ENCODE data around the gene ZNF605. TPM values are rescaled to one million over a fixed set of nuclear protein-coding genes. Genes with fewer than 3 reads are reported as not detected.

The ZNF605 gene
- total and polyA plus RNA-seq, 2 of the 4 experiments (the other 2 are of a cell fraction): 3.6 to 9.9 TPM

GRCh38 chr12:132940071-132940719 is 15.9 kb downstream of the ZNF605 start:
- ChIA-PET CTCF (no interaction called here), POLR2A (ENCODE audit: unreplicated experiment) (no interaction called here)
- no peak overlapping the region for H3K9ac ChIP-seq (ENCODE audit: low read depth, low read length)
- H3K18ac ChIP-seq (ENCODE audit: low read depth, low read length): no peak overlapping the region
- no peaks in the 10 kb centered on the region for H3K4me1 ChIP-seq (ENCODE audit: control insufficient read depth, insufficient read depth, low read length)
- H4K8ac ChIP-seq (ENCODE audit: low read depth in 2 of 2, low read length in 2 of 2): no peak overlapping the region
- H3K27me3 ChIP-seq (ENCODE audit: control insufficient read depth, insufficient read depth, low read length): no peaks in the 10 kb centered on the region
- no peak for TF ChIP-seq ELK1 (IDR thresholded peaks at IDR 0.05; ENCODE audit: borderline replicate concordance, low read depth, low read length)
- no peak for TF ChIP-seq RCOR1 (IDR thresholded peaks at IDR 0.05; ENCODE audit: insufficient replicate concordance, low read length)
- TF ChIP-seq CHD1 (IDR thresholded peaks at IDR 0.05; ENCODE audit: low read depth, low read length): no peak
- TF ChIP-seq RFX5 (IDR thresholded peaks at IDR 0.05; ENCODE audit: low read depth, low read length): no peak
- no peak for TF ChIP-seq RAD21 (IDR thresholded peaks at IDR 0.05; ENCODE audit: low read length)
- TF ChIP-seq SMC3 (IDR thresholded peaks at IDR 0.05; ENCODE audit: low read depth, low read length): no peak
- TF ChIP-seq FOS (IDR thresholded peaks at IDR 0.05; ENCODE audit: low read depth, low read length): no peak
- TF ChIP-seq NFE2L2 (IDR thresholded peaks at IDR 0.05; ENCODE audit: low read depth, low read length): no peak
- no peak for TF ChIP-seq MXI1 (IDR thresholded peaks at IDR 0.05; ENCODE audit: borderline replicate concordance, low read depth, low read length)
- no peak for TF ChIP-seq MAFK (IDR thresholded peaks at IDR 0.05; ENCODE audit: low read depth, low read length)
- TF ChIP-seq CTCF (conservative IDR thresholded peaks at IDR 0.05; ENCODE audit: low read depth, low read length): no peak
- TF ChIP-seq MAZ (IDR thresholded peaks at IDR 0.05; ENCODE audit: borderline replicate concordance, low read depth, low read length): no peak
- no peak for TF ChIP-seq CEBPB (IDR thresholded peaks at IDR 0.05; ENCODE audit: low read depth, low read length)
- TF ChIP-seq USF2 (IDR thresholded peaks at IDR 0.05; ENCODE audit: low read depth, low read length): no peak
- no peak overlapping the region for H2BK120ac ChIP-seq (ENCODE audit: low read depth, low read length)
- no peak overlapping the region for H3K56ac ChIP-seq (ENCODE audit: extremely low read depth, insufficient read depth, low read length)
- no peak overlapping the region for H3K23ac ChIP-seq (ENCODE audit: low read depth, low read length)
- peaks cover 45% of the 10 kb centered on the region for H3K36me3 ChIP-seq (ENCODE audit: control insufficient read depth, insufficient read depth, low read length)
- no peaks in the 10 kb centered on the region for H3K9me1 ChIP-seq (ENCODE audit: insufficient read depth, low read length)
- WGBS, 2 experiments (ENCODE audit: extremely low coverage in 2 of 2, insufficient read length in 1 of 2): no CpG with 5 or more reads among the region's 15 CpGs
- H3K14ac ChIP-seq (replicated peaks; ENCODE audit: low read depth, low read length): no peak overlapping the region
- H2BK5ac ChIP-seq (ENCODE audit: low read depth, low read length, poor library complexity, severe bottlenecking): no peak overlapping the region
- intact Hi-C loops (cut with micrococcal nuclease): no loop called here
- H4K5ac ChIP-seq (ENCODE audit: low read depth, low read length): no peak overlapping the region
- in situ Hi-C loops (cut with MboI; ENCODE audit: low sequenced_read_pairs): no loop called here
- no peak overlapping the region for H2BK20ac ChIP-seq (ENCODE audit: low read depth, low read length)
- H2AK5ac ChIP-seq (ENCODE audit: low read depth, low read length): no peak overlapping the region
- no TSS peak for BruUV-seq (replicated peaks)
- no peak overlapping the region for H3K4me2 ChIP-seq (ENCODE audit: low read depth, low read length)
- H4K91ac ChIP-seq (ENCODE audit: insufficient read depth, low read depth, low read length): no peak overlapping the region
- H2AFZ ChIP-seq (replicated peaks; ENCODE audit: low read length, poor library complexity): no peak overlapping the region
- no peaks in the 10 kb centered on the region; a peak in 1 of 4 replicates for H3K79me1 ChIP-seq (ENCODE audit: low read depth in 1 of 2, low read length in 2 of 2)
- ATAC-seq (ENCODE audit: low read depth) (no peak), DNase-seq (no peak)
- no peak overlapping the region for H3K4ac ChIP-seq (ENCODE audit: low read depth, low read length)
- H4K20me1 ChIP-seq (ENCODE audit: insufficient read depth, low read length): no peaks in the 10 kb centered on the region
- H2BK15ac ChIP-seq (ENCODE audit: low read depth, low read length): no peak overlapping the region
- peaks cover 59% of the 10 kb centered on the region for H3K9me3 ChIP-seq (ENCODE audit: control insufficient read depth, insufficient read depth, low read length)
- no peak overlapping the region for H3K27ac ChIP-seq (ENCODE audit: insufficient read depth, low read length)
- no peak overlapping the region for H2AK9ac ChIP-seq (replicated peaks; ENCODE audit: low read depth, low read length, poor library complexity)
- no peak overlapping the region for H3K4me3 ChIP-seq (ENCODE audit: insufficient read depth, low read depth, low read length)
- dilution Hi-C loops (cut with HindIII; ENCODE audit: low sequenced_read_pairs, unreplicated experiment): no loop called here

Data from IMR-90 (cell line).